Measurements from ENCODE around the gene PRKCSH. TPM values are rescaled to one million over a fixed set of nuclear protein-coding genes. Genes with fewer than 3 reads are reported as not detected.
"Not testable (repeated sequence)": the region's sequence is repeated elsewhere in the genome, so short reads cannot be mapped to it uniquely, and the experiment has no call there.

PRKCSH gene
- total RNA-seq, 1 experiment from 2014 or later = 425 TPM

DNA sequence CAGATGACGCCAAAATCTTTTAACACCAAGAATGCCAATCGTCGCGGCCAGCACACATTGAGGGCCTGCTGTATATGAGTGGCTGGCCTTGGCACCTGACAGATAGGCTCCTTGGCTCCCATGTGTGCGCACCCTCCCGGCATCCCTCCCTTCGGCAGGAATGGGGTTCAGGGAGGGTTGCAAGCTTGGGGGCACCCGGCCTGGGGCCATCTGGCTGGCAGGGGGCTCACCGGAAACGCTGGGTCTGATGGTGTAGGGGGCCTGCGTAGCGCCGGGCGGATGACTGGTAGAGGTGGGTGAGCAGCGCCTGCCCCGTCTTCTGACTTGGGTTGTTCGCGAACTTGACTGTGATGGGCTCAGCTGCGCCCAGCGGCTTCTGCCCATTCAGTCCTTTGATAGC is 22.4 kb downstream of the PRKCSH start:
- H3K9me3 ChIP-seq (ENCODE audit: control insufficient read depth in 1 of 2, insufficient read depth in 1 of 2, low read depth in 1 of 2, low read length in 2 of 2) = no peaks in the 10 kb centered on the region
- H3K4me1 ChIP-seq (ENCODE audit: control insufficient read depth in 1 of 2, insufficient read depth in 2 of 2, low read length in 2 of 2) = no peaks in the 10 kb centered on the region
- no peaks in the 10 kb centered on the region for H3K9me2 ChIP-seq (ENCODE audit: insufficient read depth)
- DNase-seq (ENCODE audit: low read depth, low spot score) (no peak), ATAC-seq (no peak)
- TF ChIP-seq SRF (IDR thresholded peaks at IDR 0.05; ENCODE audit: low read depth) (no peak), TCF7L2 (IDR thresholded peaks at IDR 0.05; ENCODE audit: borderline replicate concordance, extremely low read depth, insufficient read depth, insufficient read length) (no peak), POLR2A (IDR thresholded peaks at IDR 0.05; ENCODE audit: borderline replicate concordance, extremely low read depth, insufficient read depth, insufficient read length) (no peak), ZFX (IDR thresholded peaks at IDR 0.05) (no peak), SP1 (IDR thresholded peaks at IDR 0.05; ENCODE audit: low read depth) (no peak), FOSL1 (IDR thresholded peaks at IDR 0.05; ENCODE audit: low read depth) (no peak), SIN3A (IDR thresholded peaks at IDR 0.05; ENCODE audit: low read depth) (no peak), CBX3 (IDR thresholded peaks at IDR 0.05; ENCODE audit: low read depth) (no peak)
- TF ChIP-seq, protein P1, sequence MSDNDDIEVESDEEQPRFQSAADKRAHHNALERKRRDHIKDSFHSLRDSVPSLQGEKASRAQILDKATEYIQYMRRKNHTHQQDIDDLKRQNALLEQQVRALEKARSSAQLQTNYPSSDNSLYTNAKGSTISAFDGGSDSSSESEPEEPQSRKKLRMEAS (IDR thresholded peaks at IDR 0.05) = no peak
- ChIA-PET RAD21 (ENCODE audit: low non-redundant PET in 1 of 2, low total read pairs in 2 of 2, uncharacterized antibody in 2 of 2, unreplicated experiment in 2 of 2) (no interaction called here), CTCF (no interaction called here), POLR2A (no interaction called here)
- intact Hi-C loops (cut with micrococcal nuclease) = no loop called here
- H3K79me2 ChIP-seq (ENCODE audit: insufficient read depth, low read length) = no peaks in the 10 kb centered on the region
- no peak overlapping the region for H3K9ac ChIP-seq (ENCODE audit: low read length)
- no peaks in the 10 kb centered on the region for H3K36me3 ChIP-seq (ENCODE audit: control insufficient read depth in 1 of 2, insufficient read depth in 2 of 2, low read length in 2 of 2)
- H3K4me2 ChIP-seq (ENCODE audit: low read length) = no peak overlapping the region
- H3K4me3 ChIP-seq (replicated peaks in 1 of 2; ENCODE audit: low read depth in 1 of 2, low read length in 2 of 2) = no peak overlapping the region
- H3K27me3 ChIP-seq (ENCODE audit: insufficient read depth, low read length) = no peaks in the 10 kb centered on the region
- H2AFZ ChIP-seq (ENCODE audit: low read depth, low read length, poor library complexity, severe bottlenecking) = no peak overlapping the region
- no peaks in the 10 kb centered on the region for H4K20me1 ChIP-seq (ENCODE audit: insufficient read depth)
- no peak overlapping the region for H3K27ac ChIP-seq (ENCODE audit: low read depth, low read length)
- BruUV-seq (replicated peaks) = no TSS peak

GRCh38 chr19:11458236-11458900 is 22.9 kb downstream of the PRKCSH start:
- no peaks in the 10 kb centered on the region for H3K36me3 ChIP-seq (ENCODE audit: control insufficient read depth in 1 of 2, insufficient read depth in 2 of 2, low read length in 2 of 2)
- H3K4me1 ChIP-seq (ENCODE audit: control insufficient read depth in 1 of 2, insufficient read depth in 2 of 2, low read length in 2 of 2) = no peaks in the 10 kb centered on the region
- H2AFZ ChIP-seq (ENCODE audit: low read depth, low read length, poor library complexity, severe bottlenecking) = no peak overlapping the region
- RAD21 ChIA-PET (ENCODE audit: low non-redundant PET in 1 of 2, low total read pairs in 2 of 2, uncharacterized antibody in 2 of 2, unreplicated experiment in 2 of 2) = no interaction called here
- intact Hi-C loops (cut with micrococcal nuclease) = no loop called here
- H3K9me2 ChIP-seq (ENCODE audit: insufficient read depth) = no peaks in the 10 kb centered on the region
- no peak overlapping the region for H3K27ac ChIP-seq (ENCODE audit: low read depth, low read length)
- POLR2A ChIA-PET = no interaction called here
- no peak overlapping the region for H3K9ac ChIP-seq (ENCODE audit: low read length)
- DNase-seq (ENCODE audit: low read depth, low spot score) (no peak), ATAC-seq (no peak)
- CTCF ChIA-PET = no interaction called here
- H4K20me1 ChIP-seq (ENCODE audit: insufficient read depth) = no peaks in the 10 kb centered on the region
- H3K27me3 ChIP-seq (ENCODE audit: insufficient read depth, low read length) = no peaks in the 10 kb centered on the region
- no TSS peak for BruUV-seq (replicated peaks)
- no peaks in the 10 kb centered on the region for H3K79me2 ChIP-seq (ENCODE audit: insufficient read depth, low read length)
- no peak for TF ChIP-seq JUND (IDR thresholded peaks at IDR 0.05)
- H3K4me2 ChIP-seq (ENCODE audit: low read length) = no peak overlapping the region
- H3K9me3 ChIP-seq (ENCODE audit: control insufficient read depth in 1 of 2, insufficient read depth in 1 of 2, low read depth in 1 of 2, low read length in 2 of 2) = no peaks in the 10 kb centered on the region
- H3K4me3 ChIP-seq (replicated peaks in 1 of 2; ENCODE audit: low read depth in 1 of 2, low read length in 2 of 2) = no peak overlapping the region

DNA sequence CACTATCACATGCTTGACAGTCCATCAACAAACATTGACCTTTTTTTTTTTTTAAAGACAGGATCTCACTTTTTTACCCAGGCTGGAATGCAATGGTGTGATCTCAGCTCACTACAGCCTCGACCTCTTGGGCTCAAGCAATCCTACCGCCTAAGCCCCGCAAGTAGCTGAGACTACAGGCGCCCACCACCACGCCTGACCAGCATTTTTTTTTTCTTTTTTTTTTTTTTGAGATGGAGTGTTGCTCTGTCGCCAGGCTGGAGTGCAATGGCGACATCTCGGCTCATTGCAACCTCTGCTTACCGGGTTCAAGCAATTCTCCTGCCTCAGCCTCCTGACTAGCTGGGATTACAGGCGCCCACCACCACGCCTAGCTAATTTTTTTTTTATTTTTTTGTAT is 23.5 kb downstream of the PRKCSH start:
- CTCF ChIA-PET; BruUV-seq (replicated peaks): not testable (repeated sequence)

More for the DNA sequence above, 23.5 kb downstream of the PRKCSH start:
- DNase-seq (ENCODE audit: low read depth, low spot score); H3K36me3 ChIP-seq (ENCODE audit: control insufficient read depth in 1 of 2, insufficient read depth in 2 of 2, low read length in 2 of 2); H4K20me1 ChIP-seq (ENCODE audit: insufficient read depth); H3K9ac ChIP-seq (ENCODE audit: low read length); H3K4me3 ChIP-seq (replicated peaks in 1 of 2; ENCODE audit: low read depth in 1 of 2, low read length in 2 of 2); H3K9me3 ChIP-seq (ENCODE audit: control insufficient read depth in 1 of 2, insufficient read depth in 1 of 2, low read depth in 1 of 2, low read length in 2 of 2); H3K4me1 ChIP-seq (ENCODE audit: control insufficient read depth in 1 of 2, insufficient read depth in 2 of 2, low read length in 2 of 2); H3K79me2 ChIP-seq (ENCODE audit: insufficient read depth, low read length); H2AFZ ChIP-seq (ENCODE audit: low read depth, low read length, poor library complexity, severe bottlenecking); intact Hi-C loops (cut with micrococcal nuclease); H3K9me2 ChIP-seq (ENCODE audit: insufficient read depth); ATAC-seq; H3K27ac ChIP-seq (ENCODE audit: low read depth, low read length); RAD21 ChIA-PET (ENCODE audit: low non-redundant PET in 1 of 2, low total read pairs in 2 of 2, uncharacterized antibody in 2 of 2, unreplicated experiment in 2 of 2); H3K27me3 ChIP-seq (ENCODE audit: insufficient read depth, low read length); POLR2A ChIA-PET; H3K4me2 ChIP-seq (ENCODE audit: low read length): not testable (repeated sequence)

All from HCT116 (cell line).